ENCODE data around the gene JARID2. TPM values are rescaled to one million over a fixed set of nuclear protein-coding genes. Genes with fewer than 3 reads are reported as not detected.

JARID2 gene
- total and polyA plus RNA-seq, 2 of the 4 experiments (the other 2 are of a cell fraction) = 9.6 to 12.9 TPM

DNA sequence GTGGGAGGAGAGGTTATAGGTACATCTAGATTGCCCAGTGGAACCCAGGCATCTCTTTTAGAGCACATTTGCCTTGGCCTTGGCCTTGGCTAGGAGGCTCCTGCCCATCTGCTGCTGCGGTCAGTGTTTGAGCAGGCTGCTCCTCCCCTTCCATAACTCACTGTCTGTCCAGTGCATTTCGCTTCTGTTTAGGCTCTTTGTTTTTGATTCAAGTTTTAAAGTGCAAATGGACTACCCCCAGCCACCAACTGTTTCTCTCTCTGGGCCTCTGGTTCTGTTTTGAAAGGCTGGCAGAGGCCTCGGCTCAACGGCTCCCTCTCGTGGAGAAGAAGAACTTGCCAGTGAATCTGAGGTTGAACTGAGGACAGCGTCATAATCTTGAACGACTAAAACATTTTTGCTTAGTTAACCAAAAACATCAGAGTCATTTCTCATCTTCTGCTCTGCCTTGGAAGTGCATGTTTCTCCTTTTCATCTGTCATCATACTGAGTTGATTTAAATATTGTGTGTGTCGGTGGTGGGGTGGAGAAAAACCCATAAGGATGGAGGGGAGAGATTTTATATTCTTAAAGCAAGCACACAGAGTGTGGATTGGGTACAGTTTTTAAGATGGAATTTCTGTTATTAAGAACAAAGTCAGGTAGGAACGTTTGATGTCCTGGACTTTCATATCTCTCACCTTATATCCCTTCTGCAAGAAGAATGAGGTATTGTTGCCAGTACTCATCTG, 245.6 kb downstream of the JARID2 start:
- H3K4me3 ChIP-seq (ENCODE audit: insufficient read depth, low read depth, low read length) = no peak overlapping the region
- ATAC-seq (ENCODE audit: low read depth) = peak; percentile 91
- H2AFZ ChIP-seq (replicated peaks; ENCODE audit: low read length, poor library complexity) = peak overlapping the region; percentile 4
- peak overlapping the region; percentile 30; the same call in 1 of the 2 replicates for H3K27ac ChIP-seq (ENCODE audit: insufficient read depth, low read length)
- H3K4me2 ChIP-seq (ENCODE audit: low read depth, low read length) = no peak overlapping the region; the same call in 1 of the 2 replicates
- BruUV-seq (replicated peaks) = no TSS peak
- no peak overlapping the region for H2BK15ac ChIP-seq (ENCODE audit: low read depth, low read length)
- no peak overlapping the region for H2BK5ac ChIP-seq (ENCODE audit: low read depth, low read length, poor library complexity, severe bottlenecking)
- H3K9me1 ChIP-seq (ENCODE audit: insufficient read depth, low read length) = peaks cover 12% of the 10 kb centered on the region
- 0 out of 2 replicates have a peak overlapping the region, but pooled peaks have one; percentile 54 for H3K14ac ChIP-seq (replicated peaks; ENCODE audit: low read depth, low read length)
- H3K79me1 ChIP-seq (ENCODE audit: low read depth in 1 of 2, low read length in 2 of 2) = peaks cover 22 to 60% of the 10 kb centered on the region in 2 experiments
- H4K8ac ChIP-seq (ENCODE audit: low read depth in 2 of 2, low read length in 2 of 2) = peak overlapping the region in 1 of 2 experiments; percentile 14; a peak in 1 of 4 replicates
- ChIA-PET CTCF (no interaction called here), POLR2A (ENCODE audit: unreplicated experiment) (no interaction called here)
- no peak overlapping the region for H2BK20ac ChIP-seq (ENCODE audit: low read depth, low read length)
- WGBS, 2 experiments (ENCODE audit: extremely low coverage in 2 of 2, insufficient read length in 1 of 2) = no CpG with 5 or more reads among the region's 9 CpGs
- peaks cover 32% of the 10 kb centered on the region for H3K36me3 ChIP-seq (ENCODE audit: control insufficient read depth, insufficient read depth, low read length)
- DNase-seq = peak; percentile 78
- H4K20me1 ChIP-seq (ENCODE audit: insufficient read depth, low read length) = peaks cover 46% of the 10 kb centered on the region
- dilution Hi-C loops (cut with HindIII; ENCODE audit: low sequenced_read_pairs, unreplicated experiment) = no loop called here
- peak overlapping the region; percentile 35; the same call in 1 of the 2 replicates for H3K18ac ChIP-seq (ENCODE audit: low read depth, low read length)
- peak overlapping the region; percentile 65; the same call in 1 of the 2 replicates for H2AK5ac ChIP-seq (ENCODE audit: low read depth, low read length)
- H3K9me3 ChIP-seq (ENCODE audit: control insufficient read depth, insufficient read depth, low read length) = no peaks in the 10 kb centered on the region
- intact Hi-C loops (cut with micrococcal nuclease) = loop anchor here (1.0 to 10.0 kb wide), 6 partner anchors 48 to 1367 kb away; partner anchors contain the start of gene JARID2
- no peak overlapping the region for H4K5ac ChIP-seq (ENCODE audit: low read depth, low read length)
- in situ Hi-C loops (cut with MboI; ENCODE audit: low sequenced_read_pairs) = no loop called here
- peak overlapping the region; percentile 54; the same call in 1 of the 2 replicates for H2BK120ac ChIP-seq (ENCODE audit: low read depth, low read length)
- no peak overlapping the region for H2AK9ac ChIP-seq (replicated peaks; ENCODE audit: low read depth, low read length, poor library complexity)
- H3K56ac ChIP-seq (ENCODE audit: extremely low read depth, insufficient read depth, low read length) = no peak overlapping the region
- H3K27me3 ChIP-seq (ENCODE audit: control insufficient read depth, insufficient read depth, low read length) = no peaks in the 10 kb centered on the region
- H3K9ac ChIP-seq (ENCODE audit: low read depth, low read length) = no peak overlapping the region
- peak overlapping the region; percentile 49; the same call in 1 of the 2 replicates for H3K4ac ChIP-seq (ENCODE audit: low read depth, low read length)
- peaks cover 13% of the 10 kb centered on the region for H3K4me1 ChIP-seq (ENCODE audit: control insufficient read depth, insufficient read depth, low read length)
- 0 out of 2 replicates have a peak overlapping the region, but pooled peaks have one; percentile 17 for H3K23ac ChIP-seq (ENCODE audit: low read depth, low read length)
- H4K91ac ChIP-seq (ENCODE audit: insufficient read depth, low read depth, low read length) = peak overlapping the region; percentile 20; the same call in 1 of the 2 replicates
- TF ChIP-seq RFX5 (IDR thresholded peaks at IDR 0.05; ENCODE audit: low read depth, low read length) (no peak), CHD1 (IDR thresholded peaks at IDR 0.05; ENCODE audit: low read depth, low read length) (no peak), BHLHE40 (IDR thresholded peaks at IDR 0.05; ENCODE audit: low read depth, low read length) (no peak), SMC3 (IDR thresholded peaks at IDR 0.05; ENCODE audit: low read depth, low read length) (peak; percentile 87), ELK1 (IDR thresholded peaks at IDR 0.05; ENCODE audit: borderline replicate concordance, low read depth, low read length) (no peak), POLR2A (IDR thresholded peaks at IDR 0.05; ENCODE audit: low read depth, low read length) (no peak), MAFK (IDR thresholded peaks at IDR 0.05; ENCODE audit: low read depth, low read length) (peak; percentile 41; the same call in 1 of the 2 replicates), RAD21 (IDR thresholded peaks at IDR 0.05; ENCODE audit: low read length) (peak; percentile 90), NFE2L2 (IDR thresholded peaks at IDR 0.05; ENCODE audit: low read depth, low read length) (no peak), CEBPB (IDR thresholded peaks at IDR 0.05; ENCODE audit: low read depth, low read length) (no peak), MXI1 (IDR thresholded peaks at IDR 0.05; ENCODE audit: borderline replicate concordance, low read depth, low read length) (no peak), FOS (IDR thresholded peaks at IDR 0.05; ENCODE audit: low read depth, low read length) (no peak), RCOR1 (IDR thresholded peaks at IDR 0.05; ENCODE audit: insufficient replicate concordance, low read length) (no peak), MAZ (IDR thresholded peaks at IDR 0.05; ENCODE audit: borderline replicate concordance, low read depth, low read length) (no peak)
- TF ChIP-seq, protein P1, sequence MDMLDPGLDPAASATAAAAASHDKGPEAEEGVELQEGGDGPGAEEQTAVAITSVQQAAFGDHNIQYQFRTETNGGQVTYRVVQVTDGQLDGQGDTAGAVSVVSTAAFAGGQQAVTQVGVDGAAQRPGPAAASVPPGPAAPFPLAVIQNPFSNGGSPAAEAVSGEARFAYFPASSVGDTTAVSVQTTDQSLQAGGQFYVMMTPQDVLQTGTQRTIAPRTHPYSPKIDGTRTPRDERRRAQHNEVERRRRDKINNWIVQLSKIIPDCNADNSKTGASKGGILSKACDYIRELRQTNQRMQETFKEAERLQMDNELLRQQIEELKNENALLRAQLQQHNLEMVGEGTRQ (IDR thresholded peaks at IDR 0.05; ENCODE audit: low read depth, low read length) = no peak
